ENCODE measurements around the gene NEK8.

The NEK8 gene

GRCh38 chr17:28703552-28704218 is 24.9 kb upstream of the NEK8 start:
- Histone ChIP-seq H3K4me3 (ENCODE audit: low read depth, low read length) (no peak overlapping the region), H3K27ac (no peak overlapping the region), H3K36me3 (ENCODE audit: control insufficient read depth, insufficient read depth, low read length) (no peaks in the 10 kb centered on the region), H3K9me3 (ENCODE audit: control insufficient read depth, low read length) (no peaks in the 10 kb centered on the region), H3K79me2 (no peaks in the 10 kb centered on the region), H3K9ac (no peak overlapping the region), H3K4me2 (ENCODE audit: low read length) (no peak overlapping the region), H3K4me1 (no peaks in the 10 kb centered on the region), H3K27me3 (ENCODE audit: control insufficient read depth, insufficient read depth, low read length) (no peaks in the 10 kb centered on the region), H2AFZ (no peak overlapping the region)
- no peak for TF ChIP-seq CTCF (IDR thresholded peaks at IDR 0.05)

GRCh38 chr17:28704219-28704858 is 24.2 kb upstream of the NEK8 start:
- Histone ChIP-seq H3K27me3 (ENCODE audit: control insufficient read depth, insufficient read depth, low read length) (no peaks in the 10 kb centered on the region), H3K4me1 (no peaks in the 10 kb centered on the region), H3K9ac (no peak overlapping the region), H3K9me3 (ENCODE audit: control insufficient read depth, low read length) (no peaks in the 10 kb centered on the region), H3K27ac (no peak overlapping the region), H3K36me3 (ENCODE audit: control insufficient read depth, insufficient read depth, low read length) (no peaks in the 10 kb centered on the region), H3K79me2 (no peaks in the 10 kb centered on the region), H3K4me3 (ENCODE audit: low read depth, low read length) (no peak overlapping the region), H3K4me2 (ENCODE audit: low read length) (no peak overlapping the region), H2AFZ (no peak overlapping the region)
- TF ChIP-seq CTCF (IDR thresholded peaks at IDR 0.05): no peak

- TF ChIP-seq CTCF (IDR thresholded peaks at IDR 0.05): no peak
- Histone ChIP-seq H3K4me1 (no peaks in the 10 kb centered on the region), H3K4me2 (ENCODE audit: low read length) (no peak overlapping the region), H2AFZ (no peak overlapping the region), H3K9ac (no peak overlapping the region), H3K27ac (no peak overlapping the region), H3K27me3 (ENCODE audit: control insufficient read depth, insufficient read depth, low read length) (no peaks in the 10 kb centered on the region), H3K36me3 (ENCODE audit: control insufficient read depth, insufficient read depth, low read length) (no peaks in the 10 kb centered on the region), H3K79me2 (no peaks in the 10 kb centered on the region), H3K9me3 (ENCODE audit: control insufficient read depth, low read length) (no peaks in the 10 kb centered on the region), H3K4me3 (ENCODE audit: low read depth, low read length) (no peak overlapping the region)
Observed at GRCh38 chr17:28705074-28705659, 23.4 kb upstream of the NEK8 start.

- Histone ChIP-seq H3K9ac (no peak overlapping the region), H3K27me3 (ENCODE audit: control insufficient read depth, insufficient read depth, low read length) (no peaks in the 10 kb centered on the region), H3K27ac (no peak overlapping the region), H3K79me2 (no peaks in the 10 kb centered on the region), H3K36me3 (ENCODE audit: control insufficient read depth, insufficient read depth, low read length) (no peaks in the 10 kb centered on the region), H3K4me2 (ENCODE audit: low read length) (no peak overlapping the region), H3K4me3 (ENCODE audit: low read depth, low read length) (no peak overlapping the region), H3K4me1 (no peaks in the 10 kb centered on the region), H2AFZ (no peak overlapping the region), H3K9me3 (ENCODE audit: control insufficient read depth, low read length) (no peaks in the 10 kb centered on the region)
- no peak for TF ChIP-seq CTCF (IDR thresholded peaks at IDR 0.05)
Observed at GRCh38 chr17:28705728-28706334, 22.8 kb upstream of the NEK8 start.

Measured in parathyroid adenoma (tissue), 2 donors.